Chondrocyte (in vitro differentiated cells): ENCODE results near the gene FGFBP3. TPM values are rescaled to one million over a fixed set of nuclear protein-coding genes. Genes with fewer than 3 reads are reported as not detected.

Experiments used
- DNase-seq: peaks from one replicate; pipeline ENCODE4 v3.0.0; 2021; ENCODE audit warnings: mixed read lengths, low spot score
- H3K27ac Mint-ChIP-seq: one replicate; pipeline ENCODE4 v1.8.0; 2021; ENCODE audit warnings: mild to moderate bottlenecking, moderate library complexity, mixed read lengths; ENCODE audit not compliant: unreplicated experiment
- H3K27me3 Mint-ChIP-seq: 2 replicates; pipeline ENCODE4 v1.8.0; 2021; ENCODE audit warnings: low read depth, mixed read lengths
- H3K36me3 Mint-ChIP-seq: 2 replicates; pipeline ENCODE4 v1.8.0; 2021; ENCODE audit warnings: low read depth, mixed read lengths
- H3K4me1 Mint-ChIP-seq: 2 replicates; pipeline ENCODE4 v1.8.0; 2021; ENCODE audit warnings: low read depth, mild to moderate bottlenecking, mixed read lengths
- H3K4me3 Mint-ChIP-seq: one replicate; pipeline ENCODE4 v1.8.0; 2021; ENCODE audit warnings: mild to moderate bottlenecking, moderate library complexity, mixed read lengths; ENCODE audit not compliant: unreplicated experiment
- H3K9me3 Mint-ChIP-seq: 2 replicates; pipeline ENCODE4 v1.8.0; 2021; ENCODE audit warnings: low read depth, mixed read lengths
- CTCF ChIP-seq: fragments of 200-600 bp; sonication (generic); IDR thresholded peaks from 2 replicates; pipeline ENCODE4 v1.5.0; 2021; ENCODE audit warnings: antibody characterized with exemption, mild to moderate bottlenecking, moderate library complexity
- total RNA-seq: library from RNA; stranded (reverse); gene quantifications from 3 replicates; pipeline ENCODE4 v1.2.1, GENCODE V29; 2021

Gene FGFBP3
- total RNA-seq, 1 donor from 2014 or later = 6.1 TPM

GRCh38 chr10:91880310-91880709, 29.0 kb downstream of the FGFBP3 start:
- H3K4me3 Mint-ChIP-seq = no peak overlapping the region
- DNase-seq = no peak
- H3K27me3 Mint-ChIP-seq = no peaks in the 10 kb centered on the region
- no peaks in the 10 kb centered on the region for H3K36me3 Mint-ChIP-seq
- H3K27ac Mint-ChIP-seq = no peak overlapping the region
- TF ChIP-seq CTCF = peak; percentile 17
- no peaks in the 10 kb centered on the region for H3K9me3 Mint-ChIP-seq
- H3K4me1 Mint-ChIP-seq = peaks cover 31% of the 10 kb centered on the region

DNA sequence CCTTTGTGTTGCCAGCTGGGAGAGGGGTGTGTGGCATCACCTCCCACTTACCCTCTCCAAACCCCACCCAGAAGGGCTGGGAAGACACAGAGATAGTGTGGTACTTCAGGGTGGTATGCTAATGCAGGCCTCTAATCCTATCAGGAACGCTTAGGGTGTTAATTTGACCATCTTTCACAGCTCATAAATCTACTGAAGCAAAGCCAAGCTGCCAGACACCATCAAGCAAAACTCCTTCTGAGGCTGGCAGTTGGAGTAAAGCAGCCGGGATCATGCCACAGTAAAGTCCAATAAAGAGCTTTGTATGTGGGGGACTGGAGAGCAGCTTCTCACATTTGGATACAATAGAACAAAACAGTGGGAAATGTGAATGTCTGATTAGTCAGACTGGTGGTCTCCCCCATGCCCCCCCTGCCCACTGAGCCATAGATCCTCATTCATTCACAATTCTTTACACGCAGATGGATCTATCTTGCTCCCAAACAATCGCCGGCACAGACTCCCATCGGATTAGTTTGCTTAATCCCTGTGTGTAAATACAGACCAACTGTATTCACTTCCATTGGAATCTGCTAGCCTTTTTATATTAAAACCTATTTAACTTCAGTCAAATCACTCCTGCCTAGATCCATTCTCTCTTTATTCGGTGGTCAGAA, 29.6 kb downstream of the FGFBP3 start:
- Mint-ChIP-seq H3K27me3 (no peaks in the 10 kb centered on the region), H3K4me3 (no peak overlapping the region), H3K4me1 (peaks cover 24% of the 10 kb centered on the region), H3K27ac (no peak overlapping the region), H3K36me3 (no peaks in the 10 kb centered on the region), H3K9me3 (no peaks in the 10 kb centered on the region)
- DNase-seq = no peak
- no peak for TF ChIP-seq CTCF

- no peak for TF ChIP-seq CTCF
Observed at GRCh38 chr10:91875779-91876178, 33.5 kb downstream of the FGFBP3 start.

DNA sequence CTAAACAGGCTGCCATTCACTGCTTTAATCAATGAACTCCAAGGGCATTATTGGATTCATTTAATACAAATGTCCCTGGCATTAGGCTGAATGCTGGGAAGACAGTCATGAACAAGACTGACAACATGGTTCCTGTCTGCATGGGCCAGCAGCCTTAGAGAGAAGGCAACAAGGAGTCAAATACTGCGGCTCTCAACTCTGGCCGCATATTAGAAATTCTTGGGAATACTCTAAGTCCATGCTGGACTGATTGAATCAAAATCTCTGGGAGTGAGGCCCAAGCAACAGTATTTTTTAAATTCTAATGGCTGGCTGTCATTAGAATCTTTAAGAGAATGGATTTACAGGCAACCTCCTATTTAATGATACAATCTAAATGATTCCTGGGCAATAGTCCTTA, 34.1 kb downstream of the FGFBP3 start:
- TF ChIP-seq CTCF = no peak
- H3K27me3 Mint-ChIP-seq = no peaks in the 10 kb centered on the region
- DNase-seq = no peak
- peaks cover 3% of the 10 kb centered on the region for H3K4me1 Mint-ChIP-seq
- H3K4me3 Mint-ChIP-seq = no peak overlapping the region
- no peak overlapping the region for H3K27ac Mint-ChIP-seq
- no peaks in the 10 kb centered on the region for H3K36me3 Mint-ChIP-seq
- no peaks in the 10 kb centered on the region for H3K9me3 Mint-ChIP-seq

More at GRCh38 chr10:91875779-91876178, 33.5 kb downstream of the FGFBP3 start:
- no peaks in the 10 kb centered on the region for H3K27me3 Mint-ChIP-seq
- H3K36me3 Mint-ChIP-seq = no peaks in the 10 kb centered on the region
- no peaks in the 10 kb centered on the region for H3K9me3 Mint-ChIP-seq
- no peak overlapping the region for H3K4me3 Mint-ChIP-seq
- no peak for DNase-seq
- no peak overlapping the region for H3K27ac Mint-ChIP-seq
- H3K4me1 Mint-ChIP-seq = peaks cover 8% of the 10 kb centered on the region

DNA sequence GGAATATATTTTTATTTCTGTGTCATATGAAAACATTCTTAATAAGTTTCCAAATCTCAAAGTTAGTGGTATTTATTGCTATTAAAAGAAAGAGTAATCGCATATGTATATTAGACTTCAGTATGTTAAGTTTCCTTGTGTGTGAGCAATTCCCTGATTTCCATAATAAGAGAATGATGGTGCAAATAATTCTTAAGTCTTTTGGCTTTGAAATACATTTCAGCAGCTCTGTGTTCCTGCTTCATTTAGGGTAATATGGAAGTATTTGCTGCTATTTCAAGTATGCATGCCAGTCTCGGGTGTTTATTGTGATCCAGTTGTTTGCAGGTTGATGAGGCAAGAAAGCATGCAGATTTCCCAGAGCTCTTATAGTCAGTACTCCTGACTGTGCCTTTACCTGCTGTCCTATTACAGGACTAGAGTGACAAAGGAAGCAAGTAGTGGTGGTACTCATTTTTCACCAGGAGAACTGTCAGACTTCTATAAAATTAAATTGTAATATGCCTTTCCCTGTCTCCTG, 43.7 kb downstream of the FGFBP3 start:
- H3K9me3 Mint-ChIP-seq = no peaks in the 10 kb centered on the region
- no peak overlapping the region for H3K4me3 Mint-ChIP-seq
- H3K4me1 Mint-ChIP-seq = no peaks in the 10 kb centered on the region
- TF ChIP-seq CTCF = no peak
- H3K27me3 Mint-ChIP-seq = no peaks in the 10 kb centered on the region
- peaks cover 29% of the 10 kb centered on the region for H3K36me3 Mint-ChIP-seq
- no peak overlapping the region for H3K27ac Mint-ChIP-seq
- no peak for DNase-seq
